ENCODE data around the gene NEK3. TPM values are rescaled to one million over a fixed set of nuclear protein-coding genes. Genes with fewer than 3 reads are reported as not detected.
"Not testable (repeated sequence)": the region's sequence is repeated elsewhere in the genome, so short reads cannot be mapped to it uniquely, and the experiment has no call there.

The NEK3 gene
- total RNA-seq, 6 experiments from 2014 or later: 5.0 to 9.9 (median 7.8) TPM

DNA sequence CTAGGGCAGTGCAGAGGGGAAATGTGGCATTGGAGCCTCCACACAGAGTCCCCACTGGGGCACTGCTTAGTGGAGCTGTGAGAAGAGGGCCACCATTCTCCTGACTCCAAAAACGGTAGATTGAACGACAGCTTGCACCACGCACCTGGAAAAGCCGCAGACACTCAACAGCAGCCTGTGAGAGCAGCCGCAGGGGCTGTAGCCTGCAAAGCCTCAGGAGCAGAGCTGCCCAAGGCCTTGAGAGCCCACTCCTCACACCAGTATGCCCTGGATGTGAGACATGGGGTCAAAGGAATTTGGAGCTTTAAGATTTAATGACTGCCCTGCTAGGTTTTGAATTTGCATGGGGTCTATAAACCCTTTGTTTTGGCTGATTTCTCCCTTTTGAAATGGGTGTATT is 62.2 kb downstream of the NEK3 start:
- Mint-ChIP-seq H3K9me3 (no peaks in the 10 kb centered on the region), H3K27me3 (ENCODE audit: insufficient read depth) (peaks cover 9% of the 10 kb centered on the region), H3K4me1 (ENCODE audit: low read depth) (no peaks in the 10 kb centered on the region), H3K27ac (no peak overlapping the region), H3K4me3 (no peak overlapping the region), H3K36me3 (ENCODE audit: low read depth) (no peaks in the 10 kb centered on the region)
- no peak for TF ChIP-seq CTCF (IDR thresholded peaks at IDR 0.05)
- no peak for DNase-seq

- no peaks in the 10 kb centered on the region for H3K9me3 Mint-ChIP-seq
Observed at GRCh38 chr13:52096748-52097147, 62.6 kb downstream of the NEK3 start.

DNA sequence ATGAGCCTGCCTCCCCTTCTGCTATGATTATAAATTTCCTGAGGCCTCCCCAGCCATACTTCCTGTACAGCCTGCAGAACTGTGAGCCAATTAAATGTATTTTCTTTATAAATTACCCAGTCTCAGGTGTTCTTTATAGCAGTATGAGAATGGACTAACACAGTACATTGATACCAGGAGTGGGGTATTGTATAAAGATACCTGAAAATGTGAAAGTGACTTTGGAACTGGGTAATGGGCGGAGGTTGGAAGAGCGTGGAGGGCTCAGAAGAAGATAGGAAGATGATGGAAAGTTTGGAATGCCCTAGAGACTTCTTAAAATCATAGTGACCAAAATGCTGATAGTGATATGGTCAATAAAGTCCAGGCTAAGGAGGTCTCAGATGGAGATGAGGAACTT is 63.3 kb downstream of the NEK3 start:
- Mint-ChIP-seq H3K36me3 (ENCODE audit: low read depth) (no peaks in the 10 kb centered on the region), H3K4me1 (ENCODE audit: low read depth) (no peaks in the 10 kb centered on the region), H3K27ac (no peak overlapping the region), H3K4me3 (no peak overlapping the region), H3K9me3 (no peaks in the 10 kb centered on the region), H3K27me3 (ENCODE audit: insufficient read depth) (peaks cover 9% of the 10 kb centered on the region)
- no peak for TF ChIP-seq CTCF (IDR thresholded peaks at IDR 0.05)
- no peak for DNase-seq

More at GRCh38 chr13:52096748-52097147, 62.6 kb downstream of the NEK3 start:
- Mint-ChIP-seq H3K27ac (no peak overlapping the region), H3K4me1 (ENCODE audit: low read depth) (no peaks in the 10 kb centered on the region), H3K4me3 (no peak overlapping the region), H3K36me3 (ENCODE audit: low read depth) (no peaks in the 10 kb centered on the region), H3K27me3 (ENCODE audit: insufficient read depth) (peaks cover 9% of the 10 kb centered on the region)
- TF ChIP-seq CTCF (IDR thresholded peaks at IDR 0.05): no peak
- DNase-seq: no peak

DNA sequence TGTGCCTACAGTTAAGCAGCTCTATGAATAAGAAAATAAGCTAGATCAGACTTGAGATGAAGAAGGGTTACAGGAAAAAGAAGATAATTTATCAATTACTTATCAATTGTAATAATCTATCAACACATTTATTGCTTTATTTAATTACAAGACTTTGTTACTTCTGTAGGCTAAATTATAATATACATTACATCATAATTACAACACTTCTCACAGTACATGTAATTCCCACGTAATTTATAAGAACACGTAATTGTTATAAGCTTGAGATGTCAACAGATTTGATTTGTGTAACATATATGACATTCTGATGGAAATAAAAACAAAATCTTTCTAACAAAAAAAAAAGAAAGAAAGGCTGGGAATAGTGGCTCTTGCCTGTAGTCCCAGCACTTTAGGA is 67.3 kb downstream of the NEK3 start:
- no peaks in the 10 kb centered on the region for H3K4me1 Mint-ChIP-seq (ENCODE audit: low read depth)
- DNase-seq: no peak
- no peaks in the 10 kb centered on the region for H3K9me3 Mint-ChIP-seq
- TF ChIP-seq CTCF (IDR thresholded peaks at IDR 0.05): no peak
- H3K27ac Mint-ChIP-seq: no peak overlapping the region
- H3K36me3 Mint-ChIP-seq (ENCODE audit: low read depth): no peaks in the 10 kb centered on the region
- peaks cover 18% of the 10 kb centered on the region for H3K27me3 Mint-ChIP-seq (ENCODE audit: insufficient read depth)
- H3K4me3 Mint-ChIP-seq: no peak overlapping the region

GRCh38 chr13:52091473-52091872 is 67.9 kb downstream of the NEK3 start:
- no peaks in the 10 kb centered on the region for H3K9me3 Mint-ChIP-seq
- no peak overlapping the region for H3K4me3 Mint-ChIP-seq
- H3K4me1 Mint-ChIP-seq (ENCODE audit: low read depth): no peaks in the 10 kb centered on the region
- peaks cover 18% of the 10 kb centered on the region for H3K27me3 Mint-ChIP-seq (ENCODE audit: insufficient read depth)
- DNase-seq: no peak
- TF ChIP-seq CTCF (IDR thresholded peaks at IDR 0.05): no peak
- no peak overlapping the region for H3K27ac Mint-ChIP-seq
- no peaks in the 10 kb centered on the region for H3K36me3 Mint-ChIP-seq (ENCODE audit: low read depth)

GRCh38 chr13:52085421-52085820 is 74.0 kb downstream of the NEK3 start:
- Mint-ChIP-seq H3K4me1 (ENCODE audit: low read depth) (peaks cover 7% of the 10 kb centered on the region), H3K27me3 (ENCODE audit: insufficient read depth) (peaks cover 20% of the 10 kb centered on the region), H3K4me3 (no peak overlapping the region), H3K9me3 (no peaks in the 10 kb centered on the region), H3K36me3 (ENCODE audit: low read depth) (no peaks in the 10 kb centered on the region), H3K27ac (no peak overlapping the region)
- peak; percentile 43 for DNase-seq
- TF ChIP-seq CTCF (IDR thresholded peaks at IDR 0.05): no peak

GRCh38 chr13:52084981-52085380 is 74.4 kb downstream of the NEK3 start:
- not testable (repeated sequence) for H3K36me3 Mint-ChIP-seq (ENCODE audit: low read depth); H3K9me3 Mint-ChIP-seq; DNase-seq; H3K27ac Mint-ChIP-seq; H3K4me3 Mint-ChIP-seq; H3K4me1 Mint-ChIP-seq (ENCODE audit: low read depth)
- H3K27me3 Mint-ChIP-seq (ENCODE audit: insufficient read depth): peaks cover 20% of the 10 kb centered on the region
